ENCODE data around the gene CYP2A13. TPM values are rescaled to one million over a fixed set of nuclear protein-coding genes. Genes with fewer than 3 reads are reported as not detected.

The CYP2A13 gene, protein sequence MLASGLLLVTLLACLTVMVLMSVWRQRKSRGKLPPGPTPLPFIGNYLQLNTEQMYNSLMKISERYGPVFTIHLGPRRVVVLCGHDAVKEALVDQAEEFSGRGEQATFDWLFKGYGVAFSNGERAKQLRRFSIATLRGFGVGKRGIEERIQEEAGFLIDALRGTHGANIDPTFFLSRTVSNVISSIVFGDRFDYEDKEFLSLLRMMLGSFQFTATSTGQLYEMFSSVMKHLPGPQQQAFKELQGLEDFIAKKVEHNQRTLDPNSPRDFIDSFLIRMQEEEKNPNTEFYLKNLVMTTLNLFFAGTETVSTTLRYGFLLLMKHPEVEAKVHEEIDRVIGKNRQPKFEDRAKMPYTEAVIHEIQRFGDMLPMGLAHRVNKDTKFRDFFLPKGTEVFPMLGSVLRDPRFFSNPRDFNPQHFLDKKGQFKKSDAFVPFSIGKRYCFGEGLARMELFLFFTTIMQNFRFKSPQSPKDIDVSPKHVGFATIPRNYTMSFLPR
- total RNA-seq, result not detected in 2 replicates

GRCh38 chr19:41088151-41088550 lies at the start of gene CYP2A13:
TSS of gene CYP2A13 (plus strand) at chr19:41088451. CDS start at chr19:41088472, 21 bp downstream.

DNA sequence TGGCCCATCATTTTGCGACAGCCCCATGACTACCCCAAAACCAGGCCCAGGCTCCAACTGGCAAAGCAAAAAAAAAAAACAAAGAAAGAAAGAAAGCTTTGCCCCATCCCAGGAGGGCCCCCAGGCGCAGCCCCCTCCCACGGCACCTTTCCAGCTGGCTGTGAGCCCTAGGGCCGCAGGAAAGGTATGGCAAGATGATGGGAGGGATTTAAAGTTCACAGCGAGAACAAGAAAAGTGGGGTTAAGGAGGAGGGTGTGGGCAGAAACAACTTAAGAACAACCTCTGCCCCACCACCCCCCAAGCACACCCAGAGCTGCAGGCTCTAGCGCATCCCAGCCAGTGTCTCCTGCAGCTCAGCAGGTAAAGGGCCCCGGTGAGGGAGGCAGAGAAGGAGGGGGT lies 25.9 kb downstream of the CYP2A13 start, which contains the start of gene CYP2F1:
TSS of gene CYP2F1 (plus strand) at position 301 of the 400 bp plus-strand sequence. CDS start 1,757 bp downstream, outside the sequence.

Other genes with a start within 250 kb of the CYP2A13 start
- not detected in 2 replicates for gene CYP2A6, start 238.0 kb upstream of the CYP2A13 start, total RNA-seq
- gene CYP2A7, start 206.2 kb upstream of the CYP2A13 start, total RNA-seq, result not detected in 2 replicates
- gene CYP2B6, start 97.2 kb upstream of the CYP2A13 start, total RNA-seq, result not detected in 2 replicates
- gene CYP2F1, start 26.0 kb downstream of the CYP2A13 start, total RNA-seq, result not detected in 2 replicates
- 4.7 and 5.3 TPM in 2 replicates for gene CYP2S1, start 104.8 kb downstream of the CYP2A13 start, total RNA-seq
- 183 and 196 TPM in 2 replicates for gene AXL, start 130.8 kb downstream of the CYP2A13 start, total RNA-seq
- gene HNRNPUL1, start 175.9 kb downstream of the CYP2A13 start, total RNA-seq, result 138 and 141 TPM in 2 replicates
- 10.6 and 14.3 TPM in 2 replicates for gene CCDC97, start 221.7 kb downstream of the CYP2A13 start, total RNA-seq

All from mammary microvascular endothelial cell (primary cell).